BE2C (cell line): Measurements from ENCODE around the gene ZCCHC12.

Experiments
- DNase-seq: peaks from one replicate; pipeline ENCODE4 v3.0.0-alpha.2; 2020
- H3K27me3 ChIP-seq: fragments of 250-450 bp; sonication (Bioruptor Pico); 2 replicates; pipeline ENCODE4 v1.5.1; 2020; ENCODE audit warnings: mild to moderate bottlenecking
- H3K36me3 ChIP-seq: fragments of 250-450 bp; sonication (Bioruptor Pico); 2 replicates; pipeline ENCODE4 v1.5.1; 2020; ENCODE audit warnings: mild to moderate bottlenecking
- H3K4me1 ChIP-seq: fragments of 250-450 bp; sonication (Bioruptor Pico); 2 replicates; pipeline ENCODE4 v1.5.1; 2020
- H3K4me3 ChIP-seq: 2 replicates; pipeline ENCODE4 v1.5.1; 2011; ENCODE audit warnings: low read depth, low read length
- H3K9me3 ChIP-seq: fragments of 250-450 bp; sonication (Bioruptor Pico); 2 replicates; pipeline ENCODE4 v1.5.1; 2020
- TF ChIP-seq, protein P1 (sequence below): IDR thresholded peaks from 2 replicates; pipeline ENCODE4 v1.5.1; 2012; ENCODE audit warnings: mild to moderate bottlenecking, low read depth, low read length

The ZCCHC12 gene

DNA sequence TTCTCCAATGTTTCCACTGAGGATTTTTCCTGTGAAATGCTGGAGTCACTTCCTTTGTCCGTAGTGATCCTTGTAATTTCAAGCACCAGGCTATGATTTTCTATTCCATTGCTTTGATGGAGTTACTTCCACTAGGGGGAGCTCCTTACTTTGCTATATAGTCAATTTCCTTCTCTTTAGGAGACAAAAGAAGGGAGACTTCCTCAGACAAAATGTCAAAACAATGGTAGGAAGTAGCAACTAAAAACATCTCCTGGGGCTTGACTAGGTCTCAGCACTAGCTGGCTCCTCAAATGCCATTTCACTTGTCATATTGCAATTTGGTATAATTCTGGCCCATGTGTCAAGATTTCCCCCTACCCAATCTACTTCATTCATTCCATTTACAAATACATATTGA is 24.1 kb downstream of the ZCCHC12 start:
- Histone ChIP-seq H3K36me3 (no peaks in the 10 kb centered on the region), H3K4me3 (no peak overlapping the region), H3K4me1 (no peaks in the 10 kb centered on the region), H3K27me3 (no peaks in the 10 kb centered on the region), H3K9me3 (no peaks in the 10 kb centered on the region)
- TF ChIP-seq, protein P1, sequence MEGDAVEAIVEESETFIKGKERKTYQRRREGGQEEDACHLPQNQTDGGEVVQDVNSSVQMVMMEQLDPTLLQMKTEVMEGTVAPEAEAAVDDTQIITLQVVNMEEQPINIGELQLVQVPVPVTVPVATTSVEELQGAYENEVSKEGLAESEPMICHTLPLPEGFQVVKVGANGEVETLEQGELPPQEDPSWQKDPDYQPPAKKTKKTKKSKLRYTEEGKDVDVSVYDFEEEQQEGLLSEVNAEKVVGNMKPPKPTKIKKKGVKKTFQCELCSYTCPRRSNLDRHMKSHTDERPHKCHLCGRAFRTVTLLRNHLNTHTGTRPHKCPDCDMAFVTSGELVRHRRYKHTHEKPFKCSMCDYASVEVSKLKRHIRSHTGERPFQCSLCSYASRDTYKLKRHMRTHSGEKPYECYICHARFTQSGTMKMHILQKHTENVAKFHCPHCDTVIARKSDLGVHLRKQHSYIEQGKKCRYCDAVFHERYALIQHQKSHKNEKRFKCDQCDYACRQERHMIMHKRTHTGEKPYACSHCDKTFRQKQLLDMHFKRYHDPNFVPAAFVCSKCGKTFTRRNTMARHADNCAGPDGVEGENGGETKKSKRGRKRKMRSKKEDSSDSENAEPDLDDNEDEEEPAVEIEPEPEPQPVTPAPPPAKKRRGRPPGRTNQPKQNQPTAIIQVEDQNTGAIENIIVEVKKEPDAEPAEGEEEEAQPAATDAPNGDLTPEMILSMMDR, result peak; percentile 62
- no peak for DNase-seq

GRCh38 chrX:118853596-118853995 is 30.0 kb downstream of the ZCCHC12 start:
- Histone ChIP-seq H3K36me3 (no peaks in the 10 kb centered on the region), H3K4me1 (no peaks in the 10 kb centered on the region), H3K4me3 (no peak overlapping the region), H3K27me3 (no peaks in the 10 kb centered on the region), H3K9me3 (no peaks in the 10 kb centered on the region)
- TF ChIP-seq, protein P1, result no peak
- DNase-seq, result no peak

- no peaks in the 10 kb centered on the region for H3K36me3 ChIP-seq
- H3K4me1 ChIP-seq, result no peaks in the 10 kb centered on the region
- H3K4me3 ChIP-seq, result no peak overlapping the region
- no peaks in the 10 kb centered on the region for H3K9me3 ChIP-seq
- TF ChIP-seq, protein P1, result no peak
- DNase-seq, result no peak
- H3K27me3 ChIP-seq, result no peaks in the 10 kb centered on the region
These were observed 32.2 kb downstream of the ZCCHC12 start for GRCh38 chrX:118855681-118856310.

GRCh38 chrX:118857006-118857405 is 33.4 kb downstream of the ZCCHC12 start:
- H3K4me1 ChIP-seq, result no peaks in the 10 kb centered on the region
- H3K4me3 ChIP-seq, result no peak overlapping the region
- H3K27me3 ChIP-seq, result no peaks in the 10 kb centered on the region
- H3K36me3 ChIP-seq, result no peaks in the 10 kb centered on the region
- DNase-seq, result no peak
- H3K9me3 ChIP-seq, result no peaks in the 10 kb centered on the region
- TF ChIP-seq, protein P1, result no peak

DNA sequence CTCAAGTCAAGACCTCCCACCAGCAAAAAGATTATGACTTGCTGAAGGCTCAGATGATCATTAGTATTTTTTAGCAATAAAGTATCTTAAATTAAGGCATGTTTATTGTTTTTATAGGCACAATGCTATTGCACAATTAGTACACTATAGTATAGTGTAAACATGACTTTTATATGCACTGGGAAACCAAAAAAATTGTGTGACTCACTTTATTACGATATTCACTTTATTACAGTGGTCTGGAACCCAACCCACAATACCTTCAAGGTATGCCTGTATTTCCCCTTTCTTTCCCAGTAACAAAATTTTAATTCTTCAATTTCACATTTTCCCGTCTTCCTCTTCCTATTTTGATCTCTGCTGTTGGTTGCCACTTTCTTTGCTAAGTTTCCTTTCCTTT is 37.7 kb downstream of the ZCCHC12 start:
- H3K4me3 ChIP-seq, result no peak overlapping the region
- no peaks in the 10 kb centered on the region for H3K9me3 ChIP-seq
- TF ChIP-seq, protein P1, result no peak
- no peaks in the 10 kb centered on the region for H3K4me1 ChIP-seq
- no peaks in the 10 kb centered on the region for H3K27me3 ChIP-seq
- H3K36me3 ChIP-seq, result no peaks in the 10 kb centered on the region
- DNase-seq, result no peak

GRCh38 chrX:118862091-118862490 is 38.5 kb downstream of the ZCCHC12 start:
- TF ChIP-seq, protein P1, result no peak
- no peak for DNase-seq

More at GRCh38 chrX:118862091-118862490, 38.5 kb downstream of the ZCCHC12 start:
- no peaks in the 10 kb centered on the region for H3K27me3 ChIP-seq
- no peak overlapping the region for H3K4me3 ChIP-seq
- H3K36me3 ChIP-seq, result no peaks in the 10 kb centered on the region
- H3K4me1 ChIP-seq, result no peaks in the 10 kb centered on the region
- no peaks in the 10 kb centered on the region for H3K9me3 ChIP-seq
